ENCODE data around the gene TNFRSF25.

Gene TNFRSF25

DNA sequence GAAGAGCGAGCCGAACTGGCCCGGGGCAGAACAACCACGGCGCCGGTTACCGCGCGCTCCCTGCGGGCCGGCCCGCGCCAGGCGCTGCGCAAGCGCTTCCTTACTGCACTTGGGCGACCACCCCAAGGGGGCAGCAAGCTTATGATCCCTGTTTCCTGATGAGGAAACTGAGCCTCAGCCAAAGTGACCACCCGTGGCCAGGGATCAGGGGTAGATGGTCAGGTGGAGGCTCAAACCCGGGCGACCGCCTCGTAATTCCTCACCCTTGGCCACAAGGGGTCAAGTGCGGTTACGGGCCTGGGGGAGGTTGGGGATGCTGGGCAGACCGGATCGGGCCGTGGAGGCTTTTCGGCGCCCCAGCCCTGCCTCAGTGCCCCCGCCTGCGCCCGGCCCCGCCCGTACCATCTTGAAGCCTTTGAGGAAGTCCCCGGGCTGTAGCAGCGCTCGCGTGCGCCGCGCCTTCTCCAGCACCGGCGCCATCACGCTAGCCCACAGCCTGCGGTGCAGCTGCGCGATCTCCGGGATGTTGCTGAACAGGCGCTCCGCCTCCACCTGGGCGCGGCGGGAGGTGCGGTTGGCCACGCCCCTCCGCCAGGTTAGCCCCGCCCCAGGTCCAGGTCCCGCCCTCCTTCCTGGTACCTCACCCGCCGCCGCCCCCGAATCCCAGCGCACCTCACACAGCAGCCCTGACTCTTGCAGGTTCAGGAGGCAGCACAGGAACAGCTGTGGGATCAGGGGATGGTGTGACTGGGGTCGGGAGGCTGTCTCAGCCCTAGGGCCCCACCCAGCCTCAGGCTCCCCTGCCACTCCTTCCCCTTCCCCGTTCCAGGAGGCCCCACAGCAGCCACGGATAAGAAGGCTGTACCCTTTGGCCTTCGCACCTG lies 5.4 kb upstream of the TNFRSF25 start:
- no peak for DNase-seq (ENCODE audit: low spot score)
- TF ChIP-seq, protein P1, sequence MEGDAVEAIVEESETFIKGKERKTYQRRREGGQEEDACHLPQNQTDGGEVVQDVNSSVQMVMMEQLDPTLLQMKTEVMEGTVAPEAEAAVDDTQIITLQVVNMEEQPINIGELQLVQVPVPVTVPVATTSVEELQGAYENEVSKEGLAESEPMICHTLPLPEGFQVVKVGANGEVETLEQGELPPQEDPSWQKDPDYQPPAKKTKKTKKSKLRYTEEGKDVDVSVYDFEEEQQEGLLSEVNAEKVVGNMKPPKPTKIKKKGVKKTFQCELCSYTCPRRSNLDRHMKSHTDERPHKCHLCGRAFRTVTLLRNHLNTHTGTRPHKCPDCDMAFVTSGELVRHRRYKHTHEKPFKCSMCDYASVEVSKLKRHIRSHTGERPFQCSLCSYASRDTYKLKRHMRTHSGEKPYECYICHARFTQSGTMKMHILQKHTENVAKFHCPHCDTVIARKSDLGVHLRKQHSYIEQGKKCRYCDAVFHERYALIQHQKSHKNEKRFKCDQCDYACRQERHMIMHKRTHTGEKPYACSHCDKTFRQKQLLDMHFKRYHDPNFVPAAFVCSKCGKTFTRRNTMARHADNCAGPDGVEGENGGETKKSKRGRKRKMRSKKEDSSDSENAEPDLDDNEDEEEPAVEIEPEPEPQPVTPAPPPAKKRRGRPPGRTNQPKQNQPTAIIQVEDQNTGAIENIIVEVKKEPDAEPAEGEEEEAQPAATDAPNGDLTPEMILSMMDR (IDR thresholded peaks at IDR 0.05; ENCODE audit: extremely low read depth, missing control alignments), result no peak

DNA sequence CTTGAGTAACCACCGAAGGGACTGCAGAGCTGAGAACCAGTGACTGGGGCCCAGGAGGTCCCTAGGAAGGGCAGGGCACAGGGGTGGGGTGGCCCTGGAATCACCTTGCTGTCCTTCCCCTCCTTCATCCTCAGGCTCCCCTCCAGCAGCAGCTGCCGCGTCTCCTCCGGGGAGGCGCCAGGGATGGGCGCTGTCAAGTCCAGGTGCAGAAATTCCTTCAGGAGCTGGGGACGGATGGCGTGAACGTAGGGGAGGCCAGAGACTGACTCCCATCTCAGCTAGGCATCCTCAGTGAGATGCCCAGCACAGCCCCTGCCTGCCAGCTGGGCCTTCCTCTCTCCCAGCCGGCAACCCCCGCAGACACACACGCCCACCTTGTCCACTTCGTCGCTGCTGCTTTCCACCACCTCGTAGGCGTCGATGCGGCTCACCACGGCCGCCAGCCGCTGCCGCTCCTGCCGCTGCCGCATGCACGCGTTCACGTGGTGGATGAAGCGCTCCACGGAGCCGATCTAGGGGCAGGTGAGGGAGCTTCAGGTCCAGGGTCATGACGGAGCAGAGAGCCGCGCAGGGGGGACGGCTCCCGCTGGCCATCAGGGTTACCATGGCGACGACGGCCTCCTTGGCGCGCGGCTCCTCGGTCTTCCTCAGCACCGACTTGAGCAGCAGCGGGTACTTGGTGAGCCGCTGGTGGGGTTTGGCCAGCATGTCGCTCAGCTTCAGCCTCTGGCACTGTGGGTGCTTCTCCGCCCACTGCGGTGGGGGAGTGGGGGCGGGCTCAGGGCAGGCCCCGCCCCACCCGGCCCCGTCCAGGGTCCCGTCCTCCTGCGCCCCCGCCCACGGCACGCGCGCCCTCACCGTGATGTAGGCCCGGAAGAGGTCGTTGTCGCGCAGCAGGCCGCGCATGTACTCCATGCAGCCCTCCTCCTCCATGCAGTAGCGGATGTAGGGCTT lies 4.4 kb upstream of the TNFRSF25 start:
- no peak for DNase-seq (ENCODE audit: low spot score)
- TF ChIP-seq, protein P1 (IDR thresholded peaks at IDR 0.05; ENCODE audit: extremely low read depth, missing control alignments), result no peak

- TF ChIP-seq, protein P1 (IDR thresholded peaks at IDR 0.05; ENCODE audit: extremely low read depth, missing control alignments), result no peak
- no peak for DNase-seq (ENCODE audit: low spot score)
Measured at GRCh38 chr1:6468729-6469461, 2.9 kb upstream of the TNFRSF25 start.

DNA sequence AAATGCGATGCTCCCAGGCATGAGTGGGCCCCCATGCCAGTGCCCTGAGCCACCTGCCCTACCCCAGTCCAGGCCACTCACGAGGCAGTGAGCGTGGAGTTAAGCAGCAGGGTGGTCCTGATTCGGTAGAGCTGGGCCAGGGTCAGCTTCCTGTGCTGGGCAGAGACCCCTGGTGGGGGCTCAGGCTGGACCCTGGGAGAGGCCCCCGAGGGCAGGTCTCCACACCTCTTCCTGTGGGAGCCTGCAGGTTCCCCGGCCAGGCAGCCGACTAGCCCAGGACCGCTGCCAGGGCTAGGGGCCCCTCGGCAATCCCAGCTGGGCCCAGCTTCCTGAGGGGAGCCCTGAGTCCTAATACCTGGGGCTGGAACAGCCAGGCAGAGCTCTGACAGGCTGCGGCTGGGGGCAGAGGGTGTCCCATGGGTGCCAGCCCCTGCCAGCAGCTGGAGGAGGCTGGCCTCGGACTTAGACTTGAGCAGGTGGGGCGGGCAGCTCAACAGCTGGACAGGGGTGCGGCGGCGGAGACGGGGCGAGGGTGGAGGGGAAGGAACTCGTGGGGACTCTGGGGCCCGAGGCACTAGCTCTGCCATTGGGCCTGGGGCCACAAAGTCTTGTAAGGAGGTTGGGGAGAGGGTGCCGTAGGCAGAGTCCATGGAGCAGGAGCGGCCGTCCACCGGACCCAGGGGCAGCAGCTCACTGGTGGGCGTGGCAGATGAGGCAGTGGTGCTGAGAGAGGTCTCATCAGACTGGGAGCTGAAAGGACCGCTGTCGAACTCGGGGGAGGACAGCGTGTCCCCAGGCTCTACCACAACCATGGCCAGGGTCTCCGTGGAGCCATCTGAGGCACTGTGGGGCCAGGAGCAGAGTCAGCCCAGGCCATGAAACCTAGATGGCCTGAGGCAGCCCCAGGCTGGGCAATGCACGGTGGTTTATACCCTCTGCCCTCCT lies 2.0 kb upstream of the TNFRSF25 start:
- TF ChIP-seq, protein P1 (IDR thresholded peaks at IDR 0.05; ENCODE audit: extremely low read depth, missing control alignments), result no peak
- DNase-seq (ENCODE audit: low spot score), result no peak

- TF ChIP-seq, protein P1 (IDR thresholded peaks at IDR 0.05; ENCODE audit: extremely low read depth, missing control alignments), result no peak
- no peak for DNase-seq (ENCODE audit: low spot score)
Measured at GRCh38 chr1:6467224-6467623, 1.3 kb upstream of the TNFRSF25 start.

- TF ChIP-seq, protein P1 (IDR thresholded peaks at IDR 0.05; ENCODE audit: extremely low read depth, missing control alignments), result no peak
- DNase-seq (ENCODE audit: low spot score), result no peak
Measured at GRCh38 chr1:6466751-6467150, 778 bp upstream of the TNFRSF25 start.
